Left ventricle myocardium inferior (tissue), 1 donor: Measurements from ENCODE around the gene NTN4. TPM values are rescaled to one million over a fixed set of nuclear protein-coding genes. Genes with fewer than 3 reads are reported as not detected.

Experiments
- DNase-seq: peaks from one replicate; pipeline ENCODE4 v3.0.0-alpha.2; 2020
- H3K27ac ChIP-seq: fragments of 200-600 bp; replicated peaks from 2 replicates; pipeline ENCODE4 v1.8.0; 2021
- H3K27me3 ChIP-seq: fragments of 200-600 bp; 2 replicates; pipeline ENCODE4 v1.8.0; 2021; ENCODE audit warnings: low read depth
- H3K36me3 ChIP-seq: fragments of 200-600 bp; 2 replicates; pipeline ENCODE4 v1.8.0; 2021
- H3K4me1 ChIP-seq: fragments of 200-600 bp; 2 replicates; pipeline ENCODE4 v1.8.0; 2021
- H3K4me3 ChIP-seq: fragments of 200-600 bp; 2 replicates; pipeline ENCODE4 v1.8.0; 2021; ENCODE audit warnings: mild to moderate bottlenecking, moderate library complexity
- H3K9me3 ChIP-seq: fragments of 200-600 bp; replicated peaks from 2 replicates; pipeline ENCODE4 v1.8.0; 2021
- intact Hi-C: fragments of 100-400 bp; cut with micrococcal nuclease; formaldehyde crosslinking; loops from one replicate; pipeline ENCODE4 v1.11.0; 2022
- total RNA-seq: library from RNA; stranded (reverse); fragmentation: NEBNext Ultra II Directional; extraction: Animal tissue kit (Norgen Biotek cat#: 25700); gene quantifications from one replicate; pipeline ENCODE4 v1.2.1, GENCODE V29; 2021
- TF ChIP-seq, protein P1 (sequence below): fragments of 200-600 bp; IDR thresholded peaks from 2 replicates; pipeline ENCODE4 v1.8.0; 2021; ENCODE audit warnings: antibody characterized with exemption, mild to moderate bottlenecking, borderline replicate concordance
- donor health status: DM: no; HTN: yes; CAD: no; lungs with severe emphysema.

NTN4 gene
- total RNA-seq, 1 donor from 2014 or later, result 76.8 TPM

DNA sequence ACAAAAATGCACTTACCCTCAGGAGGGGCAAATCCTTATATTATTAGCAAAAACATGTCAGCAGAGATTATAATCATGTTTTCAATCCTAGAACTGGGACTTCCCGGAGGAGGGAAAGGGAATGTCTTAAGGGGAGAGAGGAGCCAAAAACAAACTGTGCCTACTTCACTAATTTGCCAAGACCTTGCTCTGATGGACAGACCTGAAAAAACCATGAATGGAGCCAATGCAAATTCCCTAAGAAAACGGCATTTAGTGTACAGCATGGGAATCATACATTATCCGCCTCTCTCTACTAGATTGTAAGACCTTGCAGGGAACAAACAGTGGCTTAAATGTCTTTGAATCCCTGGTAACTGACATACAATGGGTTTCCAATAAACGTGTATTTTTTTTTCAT is 70.4 kb downstream of the NTN4 start:
- DNase-seq, result no peak
- no peaks in the 10 kb centered on the region for H3K9me3 ChIP-seq
- H3K36me3 ChIP-seq, result peaks cover 6% of the 10 kb centered on the region
- H3K4me1 ChIP-seq, result peaks cover 69% of the 10 kb centered on the region
- intact Hi-C loops, result no loop called here
- H3K27me3 ChIP-seq, result no peaks in the 10 kb centered on the region
- H3K27ac ChIP-seq, result peak overlapping the region; percentile 14
- H3K4me3 ChIP-seq, result no peak overlapping the region
- TF ChIP-seq, protein P1, sequence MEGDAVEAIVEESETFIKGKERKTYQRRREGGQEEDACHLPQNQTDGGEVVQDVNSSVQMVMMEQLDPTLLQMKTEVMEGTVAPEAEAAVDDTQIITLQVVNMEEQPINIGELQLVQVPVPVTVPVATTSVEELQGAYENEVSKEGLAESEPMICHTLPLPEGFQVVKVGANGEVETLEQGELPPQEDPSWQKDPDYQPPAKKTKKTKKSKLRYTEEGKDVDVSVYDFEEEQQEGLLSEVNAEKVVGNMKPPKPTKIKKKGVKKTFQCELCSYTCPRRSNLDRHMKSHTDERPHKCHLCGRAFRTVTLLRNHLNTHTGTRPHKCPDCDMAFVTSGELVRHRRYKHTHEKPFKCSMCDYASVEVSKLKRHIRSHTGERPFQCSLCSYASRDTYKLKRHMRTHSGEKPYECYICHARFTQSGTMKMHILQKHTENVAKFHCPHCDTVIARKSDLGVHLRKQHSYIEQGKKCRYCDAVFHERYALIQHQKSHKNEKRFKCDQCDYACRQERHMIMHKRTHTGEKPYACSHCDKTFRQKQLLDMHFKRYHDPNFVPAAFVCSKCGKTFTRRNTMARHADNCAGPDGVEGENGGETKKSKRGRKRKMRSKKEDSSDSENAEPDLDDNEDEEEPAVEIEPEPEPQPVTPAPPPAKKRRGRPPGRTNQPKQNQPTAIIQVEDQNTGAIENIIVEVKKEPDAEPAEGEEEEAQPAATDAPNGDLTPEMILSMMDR, result no peak

DNA sequence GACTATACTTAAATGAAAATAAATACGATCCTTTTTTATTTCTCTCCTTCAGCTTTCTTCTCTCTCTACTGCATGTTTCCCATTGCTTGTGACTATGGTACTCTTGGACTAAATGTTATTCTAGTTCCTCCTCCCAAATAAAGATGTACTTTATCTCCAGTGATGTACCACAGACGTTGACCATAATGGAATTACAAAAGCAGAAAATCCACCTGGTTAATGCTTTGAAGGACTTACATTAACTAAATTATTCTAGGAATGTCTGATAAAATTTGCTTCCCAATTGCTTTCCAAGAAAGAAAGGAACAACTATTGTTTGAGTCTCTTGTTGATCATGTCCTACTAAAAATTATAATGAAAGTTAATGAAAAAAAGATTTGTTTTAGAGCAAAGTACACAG is 71.8 kb downstream of the NTN4 start:
- H3K27me3 ChIP-seq, result no peaks in the 10 kb centered on the region
- no peaks in the 10 kb centered on the region for H3K9me3 ChIP-seq
- peaks cover 6% of the 10 kb centered on the region for H3K36me3 ChIP-seq
- no peak overlapping the region for H3K4me3 ChIP-seq
- peak overlapping the region; percentile 40 for H3K27ac ChIP-seq
- TF ChIP-seq, protein P1, result no peak
- intact Hi-C loops, result no loop called here
- no peak for DNase-seq
- H3K4me1 ChIP-seq, result peaks cover 56% of the 10 kb centered on the region

GRCh38 chr12:95718006-95718431 is 72.5 kb downstream of the NTN4 start:
- peak overlapping the region; percentile 40 for H3K27ac ChIP-seq
- peaks cover 56% of the 10 kb centered on the region for H3K4me1 ChIP-seq
- DNase-seq, result no peak
- no peak overlapping the region for H3K4me3 ChIP-seq
- TF ChIP-seq, protein P1, result no peak
- intact Hi-C loops, result no loop called here
- H3K27me3 ChIP-seq, result no peaks in the 10 kb centered on the region
- H3K36me3 ChIP-seq, result peaks cover 8% of the 10 kb centered on the region
- H3K9me3 ChIP-seq, result no peaks in the 10 kb centered on the region

GRCh38 chr12:95717316-95717928 is 73.1 kb downstream of the NTN4 start:
- TF ChIP-seq, protein P1, result no peak
- no peak for DNase-seq
- peak overlapping the region; percentile 40 for H3K27ac ChIP-seq

DNA sequence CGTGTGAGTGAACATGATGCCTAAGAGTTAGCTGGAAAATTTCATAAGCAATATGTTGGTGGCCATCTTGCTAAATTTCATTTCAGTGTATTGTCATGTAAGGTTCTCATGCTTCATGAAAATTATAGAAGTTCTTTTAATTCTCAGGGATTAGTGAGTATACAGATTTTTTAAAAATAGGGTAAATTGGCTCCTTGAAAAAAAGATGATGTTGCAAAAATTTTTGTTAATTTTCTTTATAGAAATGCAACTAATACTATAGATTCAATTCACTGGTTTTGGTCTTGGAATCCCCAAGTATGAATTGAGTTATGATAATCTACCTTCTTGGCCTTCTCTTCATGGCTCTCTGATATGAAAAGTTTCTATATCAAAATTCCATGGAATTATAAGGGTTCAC is 75.4 kb downstream of the NTN4 start:
- TF ChIP-seq, protein P1, result no peak
- peaks cover 25% of the 10 kb centered on the region for H3K36me3 ChIP-seq
- H3K4me3 ChIP-seq, result no peak overlapping the region
- no peak for DNase-seq
- peaks cover 32% of the 10 kb centered on the region for H3K4me1 ChIP-seq
- no peak overlapping the region for H3K27ac ChIP-seq
- no peaks in the 10 kb centered on the region for H3K27me3 ChIP-seq
- H3K9me3 ChIP-seq, result no peaks in the 10 kb centered on the region
- intact Hi-C loops, result no loop called here

More at GRCh38 chr12:95717316-95717928, 73.1 kb downstream of the NTN4 start:
- peaks cover 52% of the 10 kb centered on the region for H3K4me1 ChIP-seq
- no peaks in the 10 kb centered on the region for H3K27me3 ChIP-seq
- H3K36me3 ChIP-seq, result peaks cover 12% of the 10 kb centered on the region
- H3K9me3 ChIP-seq, result no peaks in the 10 kb centered on the region
- intact Hi-C loops, result no loop called here
- no peak overlapping the region for H3K4me3 ChIP-seq
